Astrocyte (in vitro differentiated cells and primary cell): Measurements from ENCODE around the gene ATF6.

ENCODE experiments used
- CTCF ChIP-seq: IDR thresholded peaks from 2 replicates; pipeline ENCODE4 v1.5.1; 2011; ENCODE audit warnings: low read depth, mild to moderate bottlenecking, inconsistent platforms, low read length, moderate library complexity; ENCODE audit not compliant: insufficient read depth
- EZH2 ChIP-seq: IDR thresholded peaks from 2 replicates; pipeline ENCODE4 v1.6.1; 2012; ENCODE audit warnings: mild to moderate bottlenecking, low read length, inconsistent platforms; ENCODE audit not compliant: insufficient read depth

- no peak for TF ChIP-seq CTCF
- no peak for TF ChIP-seq EZH2
These were observed 32.6 kb upstream of the ATF6 start for GRCh38 chr1:161733526-161733925.
